WERI-Rb-1 (cell line): ENCODE data around the gene CLDN22.

Experiments
- DNase-seq: peaks from one replicate; pipeline ENCODE4 v3.0.0-alpha.2; 2020
- H3K27ac ChIP-seq: fragments of 250-450 bp; sonication (Bioruptor Pico); 2 replicates; pipeline ENCODE4 v1.5.1; 2020; ENCODE audit warnings: mild to moderate bottlenecking, moderate library complexity
- H3K27me3 ChIP-seq: fragments of 250-450 bp; sonication (Bioruptor Pico); 2 replicates; pipeline ENCODE4 v1.5.1; 2021; ENCODE audit warnings: mild to moderate bottlenecking, low read depth, moderate library complexity; ENCODE audit not compliant: insufficient read depth, severe bottlenecking
- H3K36me3 ChIP-seq: fragments of 250-450 bp; sonication (Bioruptor Pico); 2 replicates; pipeline ENCODE4 v1.5.1; 2020; ENCODE audit warnings: mild to moderate bottlenecking, moderate library complexity
- H3K4me3 ChIP-seq: 2 replicates; pipeline ENCODE4 v1.5.1; 2011; ENCODE audit warnings: low read depth, mild to moderate bottlenecking, control low read depth, low read length
- H3K9me3 ChIP-seq: fragments of 250-450 bp; sonication (Bioruptor Pico); 2 replicates; pipeline ENCODE4 v1.5.1; 2021; ENCODE audit warnings: mild to moderate bottlenecking, moderate library complexity; ENCODE audit not compliant: severe bottlenecking
- TF ChIP-seq, protein P1 (sequence below): IDR thresholded peaks from 2 replicates; pipeline ENCODE4 v1.5.1; 2011; ENCODE audit warnings: low read depth, mild to moderate bottlenecking, control low read depth, inconsistent platforms, low read length

CLDN22 gene

DNA sequence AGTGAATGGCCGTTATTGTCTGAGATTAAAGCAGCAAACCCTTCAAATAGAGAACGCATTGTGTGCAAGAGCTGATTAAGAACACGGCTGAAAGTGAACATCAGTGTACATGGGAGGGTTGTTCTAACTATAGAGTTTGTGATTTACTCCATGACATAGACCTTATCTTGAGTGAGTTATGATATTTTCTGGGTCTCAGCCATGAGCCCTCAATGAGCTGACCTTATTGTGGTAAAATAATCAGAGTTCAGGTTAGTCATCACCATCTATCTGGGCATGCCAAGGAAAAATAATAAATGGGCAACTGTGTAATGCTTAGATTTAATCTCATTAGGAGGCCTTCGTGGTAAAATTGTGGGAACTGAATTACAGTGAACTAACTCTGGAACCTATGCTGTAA is 35.3 kb upstream of the CLDN22 start:
- no peaks in the 10 kb centered on the region for H3K27me3 ChIP-seq
- TF ChIP-seq, protein P1, sequence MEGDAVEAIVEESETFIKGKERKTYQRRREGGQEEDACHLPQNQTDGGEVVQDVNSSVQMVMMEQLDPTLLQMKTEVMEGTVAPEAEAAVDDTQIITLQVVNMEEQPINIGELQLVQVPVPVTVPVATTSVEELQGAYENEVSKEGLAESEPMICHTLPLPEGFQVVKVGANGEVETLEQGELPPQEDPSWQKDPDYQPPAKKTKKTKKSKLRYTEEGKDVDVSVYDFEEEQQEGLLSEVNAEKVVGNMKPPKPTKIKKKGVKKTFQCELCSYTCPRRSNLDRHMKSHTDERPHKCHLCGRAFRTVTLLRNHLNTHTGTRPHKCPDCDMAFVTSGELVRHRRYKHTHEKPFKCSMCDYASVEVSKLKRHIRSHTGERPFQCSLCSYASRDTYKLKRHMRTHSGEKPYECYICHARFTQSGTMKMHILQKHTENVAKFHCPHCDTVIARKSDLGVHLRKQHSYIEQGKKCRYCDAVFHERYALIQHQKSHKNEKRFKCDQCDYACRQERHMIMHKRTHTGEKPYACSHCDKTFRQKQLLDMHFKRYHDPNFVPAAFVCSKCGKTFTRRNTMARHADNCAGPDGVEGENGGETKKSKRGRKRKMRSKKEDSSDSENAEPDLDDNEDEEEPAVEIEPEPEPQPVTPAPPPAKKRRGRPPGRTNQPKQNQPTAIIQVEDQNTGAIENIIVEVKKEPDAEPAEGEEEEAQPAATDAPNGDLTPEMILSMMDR, result no peak
- no peak overlapping the region for H3K27ac ChIP-seq
- no peaks in the 10 kb centered on the region for H3K36me3 ChIP-seq
- no peak overlapping the region for H3K4me3 ChIP-seq
- no peak for DNase-seq
- H3K9me3 ChIP-seq, result no peaks in the 10 kb centered on the region

DNA sequence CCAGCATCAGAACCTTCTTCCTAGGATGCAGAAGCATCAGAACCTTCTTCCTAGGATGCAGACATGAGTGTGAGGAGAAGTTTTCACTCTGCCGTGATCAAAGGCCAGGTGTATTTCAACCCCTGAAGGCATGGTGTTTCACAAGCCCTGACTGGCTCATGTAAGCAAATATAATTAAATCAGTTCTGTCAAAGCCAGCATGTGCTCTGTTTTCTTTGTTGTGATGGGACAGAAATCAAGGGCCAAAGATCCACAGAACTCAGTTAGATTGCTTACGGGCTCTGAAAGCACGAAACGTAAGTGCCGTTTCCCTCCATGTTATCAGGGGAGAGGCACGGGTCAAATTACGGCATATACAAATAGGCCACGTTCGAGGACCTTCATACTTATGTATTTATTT is 34.1 kb upstream of the CLDN22 start:
- Histone ChIP-seq H3K27me3 (no peaks in the 10 kb centered on the region), H3K27ac (no peak overlapping the region), H3K4me3 (no peak overlapping the region), H3K9me3 (no peaks in the 10 kb centered on the region), H3K36me3 (no peaks in the 10 kb centered on the region)
- TF ChIP-seq, protein P1, result no peak
- DNase-seq, result no peak

DNA sequence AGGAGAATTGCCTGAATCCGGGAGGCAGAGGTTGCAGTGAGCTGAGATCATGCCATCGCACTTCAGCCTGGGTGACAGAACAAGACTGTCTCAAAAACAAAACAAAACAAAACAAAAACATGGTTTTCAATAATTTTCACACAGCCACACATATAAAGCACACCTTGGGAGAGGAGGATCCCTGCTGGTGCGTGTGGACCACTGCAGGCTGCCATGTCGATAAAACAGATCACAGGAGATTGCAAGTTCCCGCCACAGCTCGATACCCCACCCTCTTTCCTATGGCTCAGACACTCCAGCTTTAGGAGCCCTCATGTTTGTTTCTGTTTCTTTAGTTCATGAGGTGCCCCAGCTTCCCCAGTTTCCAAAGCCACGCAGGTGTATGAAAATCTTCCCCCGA is 33.5 kb upstream of the CLDN22 start:
- Histone ChIP-seq H3K27me3 (no peaks in the 10 kb centered on the region), H3K27ac (no peak overlapping the region; the same call in 1 of the 2 replicates), H3K9me3 (no peaks in the 10 kb centered on the region), H3K4me3 (no peak overlapping the region), H3K36me3 (no peaks in the 10 kb centered on the region)
- TF ChIP-seq, protein P1, result peak; percentile 33; the same call in 1 of the 2 replicates
- no peak for DNase-seq

DNA sequence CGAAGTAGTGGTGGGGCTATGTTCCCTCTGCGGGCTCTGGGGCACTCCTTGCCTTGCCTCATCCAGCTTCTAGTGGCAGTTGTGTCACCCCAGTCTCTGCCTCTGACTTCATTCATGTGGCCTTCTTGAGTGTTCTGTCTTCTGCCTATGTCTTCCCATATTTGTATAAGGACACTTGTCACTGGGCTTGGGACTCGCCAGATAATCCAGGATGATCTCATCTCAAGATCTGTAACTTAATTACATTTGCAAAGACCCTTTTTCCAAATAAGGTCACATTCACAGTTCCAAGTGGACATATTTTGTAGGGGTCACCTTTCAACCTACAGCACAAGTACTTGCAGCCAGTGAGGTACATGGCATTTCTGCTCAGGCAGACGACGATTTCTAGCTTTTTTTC is 32.5 kb upstream of the CLDN22 start:
- Histone ChIP-seq H3K9me3 (no peaks in the 10 kb centered on the region), H3K27me3 (no peaks in the 10 kb centered on the region), H3K36me3 (no peaks in the 10 kb centered on the region), H3K27ac (peak overlapping the region; percentile 42), H3K4me3 (no peak overlapping the region)
- TF ChIP-seq, protein P1, result no peak
- peak; percentile 56 for DNase-seq

DNA sequence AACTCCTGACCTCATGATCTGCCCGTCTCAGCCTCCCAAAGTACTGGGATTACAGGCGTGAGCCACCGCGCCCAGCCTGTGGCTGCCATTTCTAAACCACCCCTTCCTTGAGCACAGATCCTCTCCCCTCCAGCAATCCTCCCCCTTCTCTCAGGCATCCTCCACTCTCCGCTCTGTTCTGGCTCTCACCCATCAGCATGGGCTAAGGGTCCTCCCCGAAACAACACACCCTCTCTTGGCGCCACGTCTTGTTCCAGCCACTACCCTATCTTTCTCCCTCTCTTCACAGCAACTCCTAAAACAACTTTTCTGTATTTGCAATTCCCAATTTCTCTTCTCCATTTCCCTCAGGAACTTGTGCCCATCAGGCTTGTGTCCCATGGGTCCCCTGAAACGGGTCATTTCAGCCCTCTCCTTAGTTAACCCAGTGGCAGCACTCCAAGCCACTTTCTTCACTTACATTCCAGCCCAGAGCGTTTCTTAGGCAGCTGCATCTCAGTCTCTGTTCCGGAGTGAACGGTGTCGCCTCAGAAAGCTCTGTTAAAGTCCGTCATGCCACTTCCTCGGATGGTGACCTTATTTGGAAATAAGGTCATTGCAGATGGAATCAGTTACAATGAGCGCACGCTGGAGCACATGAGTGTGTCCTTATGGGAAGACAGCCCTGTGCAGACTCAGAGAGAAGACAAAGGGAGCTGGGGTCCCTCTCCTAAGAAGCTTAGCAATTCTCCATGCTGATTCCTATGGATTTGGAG is 30.4 kb upstream of the CLDN22 start:
- Histone ChIP-seq H3K27me3 (no peaks in the 10 kb centered on the region), H3K27ac (no peak overlapping the region), H3K36me3 (no peaks in the 10 kb centered on the region), H3K9me3 (no peaks in the 10 kb centered on the region), H3K4me3 (no peak overlapping the region)
- DNase-seq, result no peak
- TF ChIP-seq, protein P1, result no peak

DNA sequence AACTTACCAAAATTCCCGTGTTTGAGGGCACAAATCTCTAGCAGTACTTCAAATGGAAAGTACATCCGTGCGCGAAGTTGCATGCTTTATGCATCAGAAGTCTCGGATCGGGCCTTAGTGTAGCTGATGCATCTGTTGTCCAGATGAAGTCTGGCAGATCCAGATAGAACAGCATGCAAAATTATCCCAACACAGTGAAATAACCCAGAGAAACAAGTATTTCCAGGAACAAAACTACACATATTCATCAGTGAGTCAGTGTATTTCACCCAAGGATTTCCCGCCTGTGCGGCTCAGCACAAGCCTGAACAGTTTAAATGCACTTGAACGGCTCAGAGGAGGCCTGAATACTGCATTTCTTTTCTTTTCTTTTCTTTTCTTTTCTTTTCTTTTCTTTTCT is 29.6 kb upstream of the CLDN22 start:
- no peaks in the 10 kb centered on the region for H3K9me3 ChIP-seq
- TF ChIP-seq, protein P1, result no peak
- no peak for DNase-seq
- H3K27ac ChIP-seq, result no peak overlapping the region
- no peaks in the 10 kb centered on the region for H3K36me3 ChIP-seq
- H3K27me3 ChIP-seq, result no peaks in the 10 kb centered on the region
- no peak overlapping the region for H3K4me3 ChIP-seq
